GM21390 (cell line): ENCODE results near the gene STK32A.
A peak's percentile ranks its signal among the peaks of the same experiment; 100 is the strongest.

ENCODE experiments used
- ATAC-seq: cut with Tn5 transposase; IDR thresholded peaks from one replicate; pipeline ENCODE4 v1.9.1; 2021; ENCODE audit not compliant: unreplicated experiment

STK32A gene

GRCh38 chr5:147388184-147389108 is 153.6 kb downstream of the STK32A start:
- ATAC-seq = no peak

- no peak for ATAC-seq
Observed at GRCh38 chr5:147390654-147391225, 155.9 kb downstream of the STK32A start.

GRCh38 chr5:147391781-147392180 is 157.0 kb downstream of the STK32A start:
- ATAC-seq = peak; percentile 90

- no peak for ATAC-seq
Observed at GRCh38 chr5:147393874-147394672, 159.2 kb downstream of the STK32A start.

DNA sequence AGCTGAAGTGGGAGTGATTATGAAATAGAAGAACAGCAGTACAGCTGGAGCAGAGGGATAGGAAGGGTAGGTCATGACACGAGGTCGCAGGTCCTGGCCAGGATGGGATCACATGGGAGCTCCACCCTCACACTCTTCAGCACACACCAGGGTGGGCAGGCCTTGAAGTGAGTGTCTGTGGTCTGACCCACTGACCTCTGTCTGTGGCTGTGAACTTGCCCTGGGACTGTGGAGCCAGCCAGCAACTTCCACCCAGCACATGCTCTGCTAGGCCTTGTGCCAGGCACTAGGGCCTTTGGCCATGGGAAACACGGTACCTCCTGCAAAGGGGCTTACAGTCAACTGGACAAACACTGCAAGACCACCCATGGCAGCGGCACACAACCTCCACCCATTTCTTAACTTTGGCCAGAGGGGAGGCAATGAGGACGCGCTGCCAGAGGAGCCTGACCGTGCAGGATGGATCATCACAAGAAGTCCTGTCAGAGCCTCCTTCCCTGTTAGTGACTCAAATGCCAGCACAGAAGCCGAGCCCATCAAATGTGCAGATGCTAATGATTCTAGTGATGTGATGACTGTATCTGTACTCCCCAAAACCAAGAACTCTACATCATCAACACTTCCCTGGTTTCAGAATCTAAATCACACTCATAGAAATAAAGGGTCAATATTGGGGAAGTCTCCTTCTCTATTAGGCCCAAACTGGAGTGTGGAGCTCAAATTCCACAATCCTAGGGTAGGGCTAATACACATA is 161.4 kb downstream of the STK32A start:
- no peak for ATAC-seq

GRCh38 chr5:147397616-147398015 is 162.8 kb downstream of the STK32A start:
- ATAC-seq = no peak

GRCh38 chr5:147398860-147399259 is 164.0 kb downstream of the STK32A start:
- ATAC-seq = no peak

GRCh38 chr5:147400126-147400809 is 165.4 kb downstream of the STK32A start:
- ATAC-seq = no peak

- no peak for ATAC-seq
Observed at GRCh38 chr5:147400881-147401280, 166.1 kb downstream of the STK32A start.

- ATAC-seq = peak; percentile 90
Observed at GRCh38 chr5:147403651-147404640, 169.1 kb downstream of the STK32A start.

GRCh38 chr5:147404706-147405105 is 169.9 kb downstream of the STK32A start:
- ATAC-seq = peak; percentile 20

DNA sequence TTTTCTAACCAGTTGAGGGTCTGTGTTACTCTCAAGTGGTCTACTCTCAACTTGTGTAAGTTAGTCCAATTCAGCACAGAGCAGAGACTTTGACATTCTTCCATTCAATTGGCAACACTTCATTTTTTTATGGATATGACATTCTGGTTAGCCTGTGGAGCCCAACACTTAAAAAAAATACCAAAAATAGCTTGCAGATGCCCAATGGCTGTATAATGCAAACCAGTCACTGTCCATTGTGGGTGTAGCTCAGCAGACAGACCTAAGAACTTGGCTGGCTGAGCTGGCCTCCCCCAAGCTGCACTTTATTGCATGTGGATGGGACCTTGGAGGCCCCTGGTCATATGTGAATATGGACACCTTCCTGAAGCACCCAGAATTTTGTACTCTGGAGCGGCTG is 171.8 kb downstream of the STK32A start:
- ATAC-seq = no peak

GRCh38 chr5:147407094-147407681 is 172.4 kb downstream of the STK32A start:
- ATAC-seq = no peak

GRCh38 chr5:147408980-147409379 is 174.2 kb downstream of the STK32A start:
- no peak for ATAC-seq

GRCh38 chr5:147410496-147411358 is 175.9 kb downstream of the STK32A start:
- ATAC-seq = no peak

DNA sequence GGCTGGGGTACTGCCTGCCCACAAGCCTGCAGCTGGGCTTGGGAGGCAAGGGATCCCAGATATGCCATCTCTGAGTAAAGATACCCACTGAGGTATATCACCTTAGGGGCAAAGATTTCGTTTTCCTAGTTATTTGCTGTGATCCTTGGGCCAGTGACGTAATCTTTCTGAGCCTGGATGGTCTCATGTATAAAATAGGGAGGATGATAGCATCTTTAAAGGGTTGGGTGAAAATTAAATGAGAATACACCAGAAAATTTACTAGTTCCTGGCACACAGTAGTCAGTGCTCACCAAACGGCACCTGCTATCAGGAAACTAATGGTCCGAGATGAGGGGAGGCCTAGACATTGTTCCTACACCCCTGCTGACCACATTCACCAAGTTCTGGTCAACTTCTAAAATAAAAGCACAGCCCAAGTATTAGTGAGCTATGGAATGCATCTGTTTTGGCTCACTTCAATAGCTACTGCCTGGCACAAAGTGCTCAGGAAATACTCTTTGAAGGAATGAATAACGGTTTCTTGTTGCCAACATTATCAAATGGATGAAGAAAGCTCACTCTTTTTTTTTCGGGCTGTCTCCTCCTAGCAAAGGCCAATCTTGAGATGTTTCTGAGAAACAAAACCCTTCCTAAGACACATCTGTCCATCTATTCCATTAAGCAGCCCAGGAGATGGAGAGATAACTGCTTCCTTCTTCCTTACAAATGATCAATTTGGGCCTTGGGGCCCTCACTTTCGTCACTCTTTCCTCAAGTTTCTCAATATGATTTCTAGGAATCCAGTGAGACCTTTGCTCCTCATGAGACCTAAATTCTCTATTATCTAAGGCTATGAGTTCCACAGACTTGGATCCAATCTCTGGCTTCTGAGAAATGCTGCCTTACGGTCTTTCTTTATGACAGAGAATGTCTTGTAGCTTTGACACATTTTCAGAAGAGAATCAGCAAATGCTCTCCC is 176.8 kb downstream of the STK32A start:
- no peak for ATAC-seq

GRCh38 chr5:147412561-147412960 is 177.7 kb downstream of the STK32A start:
- no peak for ATAC-seq
